HepG2 (cell line): ENCODE results near the gene DDX18.

Experiments
- CEBPB ChIP-seq: IDR thresholded peaks from 2 replicates; pipeline ENCODE4 v1.6.1; 2011; ENCODE audit warnings: low read depth, low read length, improper control_type of control experiment, borderline replicate concordance
- ZFP36 ChIP-seq: fragments of 150-350 bp; IDR thresholded peaks from 2 replicates; pipeline ENCODE4 v1.6.1; 2018; ENCODE audit warnings: borderline replicate concordance, low read length, low read depth; ENCODE audit not compliant: partially characterized antibody
- ZNF30 ChIP-seq: sonication (generic); formaldehyde crosslinking; IDR thresholded peaks from 2 replicates; pipeline ENCODE4 v1.5.0; 2020; ENCODE audit warnings: mild to moderate bottlenecking, missing genetic modification reagents

DNA sequence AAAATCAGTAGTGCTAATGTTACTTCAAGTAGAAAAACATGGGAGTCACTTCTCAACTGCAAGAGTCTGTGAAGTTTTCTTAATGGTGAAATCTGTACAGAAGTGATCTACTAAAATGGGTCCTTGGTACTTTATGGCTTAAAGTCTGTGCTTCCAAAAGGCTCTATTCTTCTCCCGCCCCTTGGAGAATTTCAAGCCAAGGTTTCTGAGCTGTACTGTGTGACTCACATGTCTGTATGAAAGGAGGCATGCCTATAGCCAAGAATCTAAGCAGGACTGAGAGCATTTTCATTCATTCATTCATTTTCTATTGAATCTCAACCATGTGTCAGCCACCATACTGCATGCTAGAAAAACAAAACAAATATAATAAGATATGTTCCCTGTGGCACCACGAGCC lies 19.8 kb upstream of the DDX18 start:
- TF ChIP-seq ZFP36 = no peak
- no peak for TF ChIP-seq ZNF30 (CRISPR knock-in tag)
- TF ChIP-seq CEBPB = no peak
